ENCODE results near the gene PIK3C3.

GRCh38 chr18:41967680-41968079 lies 12.6 kb downstream of the PIK3C3 start:
- TF ChIP-seq CTCF (IDR thresholded peaks at IDR 0.05) (no peak), POLR2A (IDR thresholded peaks at IDR 0.05) (no peak)

Measured in adrenal gland (tissue), 5 donors.